ENCODE measurements around the gene PPM1H.

PPM1H gene

GRCh38 chr12:62714774-62715721, 219.9 kb downstream of the PPM1H start:
- H3K9me3 ChIP-seq (ENCODE audit: insufficient read depth, low read length), result no peaks in the 10 kb centered on the region
- H3K79me2 ChIP-seq (ENCODE audit: low read length), result no peaks in the 10 kb centered on the region
- H2AFZ ChIP-seq (ENCODE audit: low read depth, low read length), result no peak overlapping the region
- no peak overlapping the region for H3K4me3 ChIP-seq (ENCODE audit: low read length)
- no peaks in the 10 kb centered on the region for H4K20me1 ChIP-seq (ENCODE audit: insufficient read depth, low read length)
- TF ChIP-seq, protein P1, sequence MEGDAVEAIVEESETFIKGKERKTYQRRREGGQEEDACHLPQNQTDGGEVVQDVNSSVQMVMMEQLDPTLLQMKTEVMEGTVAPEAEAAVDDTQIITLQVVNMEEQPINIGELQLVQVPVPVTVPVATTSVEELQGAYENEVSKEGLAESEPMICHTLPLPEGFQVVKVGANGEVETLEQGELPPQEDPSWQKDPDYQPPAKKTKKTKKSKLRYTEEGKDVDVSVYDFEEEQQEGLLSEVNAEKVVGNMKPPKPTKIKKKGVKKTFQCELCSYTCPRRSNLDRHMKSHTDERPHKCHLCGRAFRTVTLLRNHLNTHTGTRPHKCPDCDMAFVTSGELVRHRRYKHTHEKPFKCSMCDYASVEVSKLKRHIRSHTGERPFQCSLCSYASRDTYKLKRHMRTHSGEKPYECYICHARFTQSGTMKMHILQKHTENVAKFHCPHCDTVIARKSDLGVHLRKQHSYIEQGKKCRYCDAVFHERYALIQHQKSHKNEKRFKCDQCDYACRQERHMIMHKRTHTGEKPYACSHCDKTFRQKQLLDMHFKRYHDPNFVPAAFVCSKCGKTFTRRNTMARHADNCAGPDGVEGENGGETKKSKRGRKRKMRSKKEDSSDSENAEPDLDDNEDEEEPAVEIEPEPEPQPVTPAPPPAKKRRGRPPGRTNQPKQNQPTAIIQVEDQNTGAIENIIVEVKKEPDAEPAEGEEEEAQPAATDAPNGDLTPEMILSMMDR (IDR thresholded peaks at IDR 0.05; ENCODE audit: low read depth, low read length), result no peak
- TF ChIP-seq EZH2phosphoT487 (IDR thresholded peaks at IDR 0.05; ENCODE audit: low read depth), result no peak
- H3K27ac ChIP-seq (ENCODE audit: low read length), result no peak overlapping the region
- no peaks in the 10 kb centered on the region for H3K4me1 ChIP-seq (ENCODE audit: low read length)
- H3K9ac ChIP-seq (ENCODE audit: low read length), result no peak overlapping the region
- H3K27me3 ChIP-seq (ENCODE audit: low read depth, low read length), result no peaks in the 10 kb centered on the region
- no peak overlapping the region for H3K4me2 ChIP-seq (ENCODE audit: low read length)
- no peaks in the 10 kb centered on the region for H3K36me3 ChIP-seq (replicated peaks; ENCODE audit: low read depth, low read length)

DNA sequence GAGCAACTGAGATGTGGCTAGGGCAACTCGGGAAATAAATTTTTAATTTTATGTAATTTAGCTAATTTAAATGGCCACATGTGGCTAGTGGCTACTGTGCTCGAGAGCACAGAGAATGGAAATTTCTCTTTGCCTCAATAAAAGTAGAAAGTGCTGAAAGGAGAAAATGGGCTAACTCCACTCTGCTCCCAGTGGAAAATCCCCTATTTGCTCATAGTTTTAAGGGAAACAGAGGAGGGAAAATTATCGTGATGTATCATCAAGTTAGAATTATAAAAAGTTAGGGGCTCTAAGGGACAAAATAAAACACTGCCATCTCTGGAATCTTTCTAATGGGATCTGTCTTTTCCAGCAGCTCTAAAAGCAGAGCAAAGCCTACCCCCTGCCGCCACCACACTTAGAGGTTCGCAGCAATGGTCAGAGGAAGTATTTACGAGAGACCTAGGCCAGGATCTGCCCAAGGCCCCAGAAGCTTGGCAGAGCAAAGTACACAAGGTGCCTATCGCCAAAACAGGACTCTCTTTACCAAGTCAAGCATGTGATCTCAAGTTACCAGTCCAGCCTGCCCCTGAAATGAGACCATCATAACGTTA, 220.7 kb downstream of the PPM1H start:
- no peaks in the 10 kb centered on the region for H3K27me3 ChIP-seq (ENCODE audit: low read depth, low read length)
- H4K20me1 ChIP-seq (ENCODE audit: insufficient read depth, low read length), result no peaks in the 10 kb centered on the region
- no peak overlapping the region for H3K4me2 ChIP-seq (ENCODE audit: low read length)
- H2AFZ ChIP-seq (ENCODE audit: low read depth, low read length), result no peak overlapping the region
- no peak overlapping the region for H3K9ac ChIP-seq (ENCODE audit: low read length)
- H3K4me1 ChIP-seq (ENCODE audit: low read length), result no peaks in the 10 kb centered on the region
- H3K9me3 ChIP-seq (ENCODE audit: insufficient read depth, low read length), result no peaks in the 10 kb centered on the region
- no peaks in the 10 kb centered on the region for H3K36me3 ChIP-seq (replicated peaks; ENCODE audit: low read depth, low read length)
- H3K4me3 ChIP-seq (ENCODE audit: low read length), result no peak overlapping the region
- no peak overlapping the region for H3K27ac ChIP-seq (ENCODE audit: low read length)
- TF ChIP-seq, protein P1 (IDR thresholded peaks at IDR 0.05; ENCODE audit: low read depth, low read length), result no peak
- no peak for TF ChIP-seq EZH2phosphoT487 (IDR thresholded peaks at IDR 0.05; ENCODE audit: low read depth)
- no peaks in the 10 kb centered on the region for H3K79me2 ChIP-seq (ENCODE audit: low read length)

DNA sequence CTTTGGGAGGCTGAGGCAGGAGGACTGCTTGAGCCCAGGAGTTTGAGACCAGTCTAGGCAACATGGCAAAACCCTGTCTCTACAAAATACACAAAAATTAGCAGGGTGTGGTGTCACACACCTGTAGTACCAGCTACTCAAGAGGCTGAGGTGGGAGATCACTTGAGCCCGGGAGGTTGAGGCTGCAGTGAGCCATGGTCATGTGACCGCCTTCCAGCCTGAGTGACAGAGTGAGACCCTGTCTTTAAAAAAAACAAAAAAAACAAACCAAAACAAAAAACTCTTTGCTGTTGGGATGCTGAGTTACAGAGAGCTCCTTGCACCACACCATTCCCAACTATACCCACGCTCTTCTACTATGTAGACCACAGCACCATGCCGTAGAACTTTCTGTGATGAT, 221.2 kb downstream of the PPM1H start:
- no peaks in the 10 kb centered on the region for H3K9me3 ChIP-seq (ENCODE audit: insufficient read depth, low read length)
- no peak for TF ChIP-seq EZH2phosphoT487 (IDR thresholded peaks at IDR 0.05; ENCODE audit: low read depth)
- TF ChIP-seq, protein P1 (IDR thresholded peaks at IDR 0.05; ENCODE audit: low read depth, low read length), result no peak
- H4K20me1 ChIP-seq (ENCODE audit: insufficient read depth, low read length), result no peaks in the 10 kb centered on the region

More for the DNA sequence above, 221.2 kb downstream of the PPM1H start:
- Histone ChIP-seq H3K36me3 (replicated peaks; ENCODE audit: low read depth, low read length) (no peaks in the 10 kb centered on the region), H3K9ac (ENCODE audit: low read length) (no peak overlapping the region), H2AFZ (ENCODE audit: low read depth, low read length) (no peak overlapping the region), H3K27ac (ENCODE audit: low read length) (no peak overlapping the region), H3K79me2 (ENCODE audit: low read length) (no peaks in the 10 kb centered on the region), H3K4me2 (ENCODE audit: low read length) (no peak overlapping the region), H3K4me1 (ENCODE audit: low read length) (no peaks in the 10 kb centered on the region), H3K4me3 (ENCODE audit: low read length) (no peak overlapping the region), H3K27me3 (ENCODE audit: low read depth, low read length) (no peaks in the 10 kb centered on the region)

All from OCI-LY3 (cell line).